Eye (tissue), 1 donor: ENCODE data around the gene DLG1.

Experiments
- DNase-seq: peaks from one replicate; pipeline ENCODE4 v3.0.0-alpha.2; 2015

Gene DLG1

DNA sequence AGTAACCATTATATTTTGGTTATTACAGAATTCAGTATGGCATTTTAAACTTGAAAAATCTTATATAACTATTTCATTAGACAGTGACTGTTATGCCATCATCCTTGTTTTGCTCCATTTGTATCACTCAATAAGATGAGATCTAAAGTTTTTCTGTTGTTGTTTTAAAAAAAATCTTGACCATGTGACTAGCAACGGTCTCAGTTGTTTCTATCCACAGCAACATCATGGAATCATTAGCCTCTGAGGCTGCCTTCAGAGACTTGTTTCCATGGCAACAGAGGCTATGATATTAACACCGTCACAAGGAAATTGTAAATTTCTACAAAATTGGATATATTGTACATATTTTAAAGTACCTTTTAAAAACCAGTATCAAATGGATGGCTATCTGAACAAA lies 129.8 kb downstream of the DLG1 start:
- peak; percentile 77 for DNase-seq

DNA sequence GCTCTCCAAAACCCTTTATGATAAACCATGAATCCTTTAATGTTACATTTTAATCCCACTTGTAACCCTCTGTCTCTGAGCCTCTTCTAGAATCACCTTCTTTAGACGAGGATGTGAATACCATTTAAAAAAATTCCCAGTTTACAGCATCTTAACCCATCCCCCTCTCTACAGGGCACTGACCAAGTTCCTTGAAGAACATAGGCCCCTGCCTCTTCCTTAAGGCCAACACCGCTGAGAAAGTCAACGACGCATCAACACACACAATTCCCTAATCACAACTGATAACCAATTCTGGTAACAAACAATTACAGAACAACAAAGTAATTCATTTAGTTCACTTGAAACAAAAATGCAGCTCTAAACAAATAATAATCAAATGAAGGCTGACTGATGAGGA lies 130.3 kb downstream of the DLG1 start:
- peak; percentile 17 for DNase-seq

DNA sequence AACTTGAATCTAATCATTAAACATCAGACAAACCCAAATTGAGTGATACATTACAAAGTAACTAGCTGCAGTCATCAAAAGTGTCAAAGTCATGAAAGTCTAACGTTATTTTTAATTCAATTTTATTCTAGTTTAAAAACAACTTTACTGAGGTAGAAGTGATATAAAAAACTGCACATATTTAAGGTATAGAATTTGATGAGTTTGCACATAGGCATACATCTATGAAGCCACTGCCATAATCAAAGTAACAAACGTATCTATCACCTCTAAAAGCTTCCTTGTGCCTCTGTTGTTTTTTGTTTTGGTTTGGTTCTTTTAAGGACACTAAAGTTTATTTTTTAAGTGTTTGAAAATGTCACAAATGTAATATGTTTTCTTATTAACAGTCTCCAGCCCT lies 130.9 kb downstream of the DLG1 start:
- no peak for DNase-seq

DNA sequence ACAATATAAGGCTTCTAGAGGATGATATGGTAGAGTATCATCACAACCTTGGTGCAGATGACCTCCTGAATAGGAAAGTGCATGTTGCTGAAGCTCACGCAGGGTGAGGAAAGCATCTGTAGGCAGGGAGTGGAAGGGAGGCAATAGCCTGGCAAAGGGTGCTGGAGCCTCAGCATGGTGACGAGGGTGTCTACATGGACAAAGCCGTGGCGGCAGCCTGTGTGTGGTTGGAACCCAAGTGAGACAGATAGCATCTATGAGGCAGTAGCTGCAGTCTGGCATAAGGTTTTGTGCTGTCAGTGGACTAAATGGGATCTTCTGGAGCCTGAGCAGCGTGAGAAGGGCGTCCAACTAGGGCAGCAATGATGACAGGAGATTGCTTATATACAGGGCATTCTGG lies 132.5 kb downstream of the DLG1 start:
- DNase-seq: no peak

DNA sequence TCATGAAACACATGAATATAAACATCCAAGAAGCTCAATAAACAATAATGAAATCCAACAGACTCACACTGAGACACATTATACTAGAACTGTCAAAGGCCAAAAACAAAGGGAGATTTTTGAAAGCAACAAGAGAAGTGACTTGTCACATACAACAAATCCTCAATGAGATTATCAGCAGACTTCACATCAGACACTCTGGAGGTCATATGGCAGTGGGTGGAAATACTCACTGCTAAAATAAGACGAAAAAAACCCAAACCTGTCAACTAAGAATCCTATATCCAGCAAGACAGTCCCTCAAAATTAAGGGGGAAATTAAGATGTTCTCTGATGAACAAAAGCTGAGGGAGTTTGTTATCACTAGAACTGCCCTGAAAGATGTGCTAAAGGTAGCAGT lies 143.4 kb downstream of the DLG1 start:
- DNase-seq: peak; percentile 12

DNA sequence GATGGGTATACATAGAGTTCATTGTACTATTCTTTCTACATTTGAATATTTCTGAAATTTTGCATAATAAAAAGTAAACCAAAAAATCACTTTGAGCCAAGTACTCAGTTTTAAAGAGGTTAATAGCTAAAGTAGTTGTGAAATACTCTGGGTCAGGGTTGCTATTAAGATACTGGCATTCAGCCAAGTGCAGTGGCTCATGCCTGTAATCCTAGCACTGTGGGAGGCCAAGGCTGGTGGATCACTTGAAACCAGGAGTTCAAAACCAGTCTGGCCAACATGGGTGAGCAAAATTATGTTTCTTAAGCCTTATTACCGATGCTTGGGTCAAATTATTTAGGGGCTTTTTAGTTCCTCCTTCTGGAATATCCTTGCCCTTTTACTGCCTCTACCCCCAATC lies 146.8 kb downstream of the DLG1 start:
- peak; percentile 16 for DNase-seq

DNA sequence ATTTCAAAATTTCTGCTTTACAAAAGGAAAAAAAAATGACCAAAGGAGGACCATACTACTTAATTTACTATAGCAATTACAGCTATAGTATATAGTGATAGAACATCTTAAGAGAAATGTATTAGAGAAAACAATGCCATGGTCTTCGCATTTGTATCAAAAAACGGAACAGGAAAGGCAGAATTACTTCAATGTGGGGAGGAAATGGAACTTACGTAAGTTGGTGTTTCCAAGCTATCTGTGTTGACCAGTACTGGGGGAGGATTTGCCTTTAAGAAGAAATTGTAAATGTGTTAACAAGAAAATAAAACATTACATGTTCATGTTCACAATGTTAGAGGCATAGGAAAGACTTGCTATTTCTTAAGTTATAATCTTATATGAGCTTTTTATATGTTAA lies 148.9 kb downstream of the DLG1 start:
- no peak for DNase-seq

DNA sequence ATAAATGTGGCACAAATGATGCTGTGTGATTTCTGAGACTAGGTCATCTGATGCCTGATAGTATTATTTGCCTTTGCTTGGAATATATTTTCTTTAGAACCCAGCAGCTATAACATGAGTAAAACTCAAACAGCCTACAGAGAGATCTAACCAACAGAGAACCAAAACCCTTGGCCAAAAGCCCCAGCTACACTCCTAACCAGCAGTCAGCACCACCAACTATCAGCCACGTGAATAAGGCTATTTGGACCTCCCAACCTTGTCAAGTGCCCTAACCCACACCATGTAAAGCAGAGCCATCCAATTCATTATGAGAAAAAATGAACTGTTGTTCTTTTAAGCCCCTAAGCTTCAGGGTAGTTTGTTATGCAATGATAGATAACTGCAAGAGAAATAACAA lies 154.2 kb downstream of the DLG1 start:
- no peak for DNase-seq

DNA sequence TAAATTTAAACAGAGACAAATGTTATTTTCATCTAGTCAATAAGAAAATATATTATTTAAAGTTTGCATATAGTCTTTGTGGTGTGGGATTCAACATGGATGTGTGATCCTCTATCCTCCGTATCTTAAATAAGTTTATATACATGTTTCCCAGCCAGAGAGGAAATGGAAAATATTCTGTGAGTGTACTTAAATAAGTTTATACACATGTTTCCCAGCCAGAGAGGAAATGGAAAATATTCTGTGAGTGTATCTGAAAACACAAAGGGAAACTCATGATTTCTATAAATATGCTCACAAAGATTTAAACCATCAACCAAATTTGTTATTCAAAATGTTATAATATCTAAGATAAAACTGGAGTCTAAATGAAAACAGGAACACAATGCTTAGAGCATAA lies 158.8 kb downstream of the DLG1 start:
- no peak for DNase-seq

DNA sequence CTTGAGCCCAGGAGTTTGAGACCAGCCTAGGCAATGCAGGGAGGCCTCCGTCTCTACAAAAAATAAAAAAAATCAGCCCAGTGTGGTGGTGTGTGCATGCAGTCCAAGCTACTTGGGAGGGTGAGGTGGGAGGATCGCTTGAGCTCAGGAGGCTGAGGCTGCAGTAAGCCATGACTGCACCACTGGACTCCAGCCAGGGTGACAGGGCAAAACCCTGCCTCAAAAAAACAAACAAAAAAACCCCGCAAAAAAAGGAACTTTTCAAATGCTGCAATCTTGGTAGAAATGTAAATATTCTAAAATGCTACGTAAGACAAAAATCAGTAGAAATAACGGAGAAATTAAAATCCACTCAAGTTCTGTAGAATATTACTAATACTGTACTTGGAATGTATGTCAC lies 160.7 kb downstream of the DLG1 start:
- DNase-seq: no peak

DNA sequence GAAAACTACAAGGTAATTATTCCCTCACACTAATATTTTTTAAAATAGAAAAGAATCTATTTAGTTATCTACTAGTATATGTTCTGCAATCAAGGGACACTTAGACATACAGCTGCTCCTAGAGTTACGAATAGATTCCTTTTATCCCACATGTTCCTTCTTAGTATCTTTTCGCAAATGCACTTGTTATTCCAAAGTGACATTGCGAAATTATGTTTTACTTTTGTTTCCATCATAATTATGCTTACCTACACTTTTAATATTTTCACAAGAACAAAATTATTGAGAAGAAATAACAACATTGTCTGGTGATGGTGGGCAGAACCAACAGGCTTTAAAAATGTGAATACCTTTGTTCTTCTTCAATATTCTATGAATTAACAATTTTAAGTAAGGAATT lies 161.7 kb downstream of the DLG1 start:
- DNase-seq: no peak

DNA sequence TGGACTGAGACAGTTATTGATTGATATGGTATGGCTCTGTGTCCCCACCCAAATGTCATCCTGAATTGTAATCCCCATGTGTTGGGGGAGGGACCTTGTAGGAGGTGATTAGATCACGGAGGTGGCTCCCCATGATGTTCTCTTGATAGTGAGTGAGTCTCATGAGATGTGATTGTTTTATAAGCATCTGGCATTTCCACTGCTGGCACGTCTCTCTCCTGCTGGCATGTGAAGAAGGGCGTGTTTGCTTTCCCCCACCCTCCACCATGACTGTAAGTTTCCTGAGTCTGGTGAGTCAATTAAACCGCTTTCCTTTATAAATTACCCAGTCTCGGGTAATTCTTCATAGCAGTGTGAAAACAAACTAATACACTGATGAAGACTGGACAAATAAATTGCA lies 163.2 kb downstream of the DLG1 start:
- no peak for DNase-seq

DNA sequence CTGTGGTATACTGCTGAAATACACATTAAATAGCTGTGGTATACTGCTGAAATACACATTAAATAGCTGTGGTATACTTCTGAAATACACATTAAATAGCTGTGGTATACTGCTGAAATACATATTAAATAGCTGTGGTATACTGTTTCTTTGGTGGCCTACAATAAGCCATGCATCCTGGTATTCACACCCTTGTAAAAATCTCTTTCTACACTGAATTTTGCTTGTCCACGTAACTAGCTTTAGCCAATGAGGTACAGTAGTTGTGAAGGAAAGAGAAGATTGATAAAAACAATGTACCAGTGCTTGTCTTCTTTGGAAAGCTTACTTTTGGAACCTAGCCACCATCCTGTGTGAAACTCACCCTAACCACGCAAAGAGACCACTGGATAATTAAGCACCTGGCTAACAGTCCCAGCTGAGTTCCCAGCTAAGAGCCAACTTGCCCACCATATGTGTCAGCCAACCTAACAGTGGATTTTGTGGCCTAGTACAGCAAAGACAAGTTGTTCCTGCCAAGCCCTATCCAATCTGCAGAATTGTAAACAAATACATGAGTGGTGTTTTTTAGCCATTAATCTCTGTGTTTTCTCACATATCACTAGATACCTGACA lies 165.4 kb downstream of the DLG1 start:
- DNase-seq: no peak

DNA sequence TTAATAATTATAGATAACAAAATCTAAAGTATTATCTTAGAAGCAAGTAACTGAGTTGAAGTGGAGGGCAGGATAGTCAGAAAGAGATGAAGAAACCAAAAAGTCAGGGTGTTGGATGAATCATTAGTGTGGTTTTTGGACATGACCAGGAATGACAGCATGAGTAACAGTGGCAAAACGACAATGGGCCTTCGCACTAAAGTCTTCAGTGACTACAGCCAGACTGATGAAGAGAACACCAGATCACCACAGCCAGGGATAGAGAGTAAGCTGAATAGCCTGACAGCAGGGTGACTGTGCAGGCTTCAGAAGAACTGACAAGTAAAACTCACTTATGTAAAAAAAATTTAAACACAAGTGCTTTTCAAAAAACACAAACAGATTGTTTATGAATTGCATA lies 172.8 kb downstream of the DLG1 start:
- DNase-seq: no peak

DNA sequence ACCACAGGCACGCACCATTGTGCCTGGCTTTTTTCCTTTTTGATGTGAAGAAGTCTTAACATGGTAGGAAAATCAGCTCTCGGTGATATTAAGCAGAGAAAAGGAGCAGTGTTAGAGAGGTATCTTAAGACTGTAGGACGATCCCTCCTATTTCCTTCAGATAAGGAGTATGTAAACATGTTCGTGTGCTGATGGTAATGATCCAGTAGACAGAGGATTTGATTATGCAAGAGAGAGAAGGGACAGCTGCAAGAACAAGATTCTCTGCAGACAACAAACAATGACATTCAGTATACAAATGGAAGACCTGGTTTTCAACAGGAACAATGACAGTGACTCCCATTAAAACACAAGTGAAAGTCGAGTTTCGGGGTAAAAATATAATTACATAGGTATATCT lies 173.7 kb downstream of the DLG1 start:
- no peak for DNase-seq

DNA sequence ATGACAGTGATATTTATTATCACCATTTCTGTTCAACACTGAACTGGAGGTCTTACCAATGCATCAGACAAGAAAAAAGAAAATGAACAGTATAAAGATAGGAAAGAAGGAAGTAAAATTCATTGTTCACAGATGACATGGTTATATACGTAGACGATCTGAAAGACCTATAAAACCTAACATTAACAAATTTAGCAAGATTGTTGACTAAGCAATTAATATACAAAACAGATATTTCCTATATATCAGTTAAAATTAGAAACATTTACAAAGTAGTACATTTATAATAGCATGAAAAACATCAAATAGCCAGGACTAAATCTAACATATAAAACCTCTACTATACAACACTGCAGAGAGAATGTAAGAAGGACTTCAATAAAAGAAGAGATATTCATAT lies 176.0 kb downstream of the DLG1 start:
- no peak for DNase-seq

DNA sequence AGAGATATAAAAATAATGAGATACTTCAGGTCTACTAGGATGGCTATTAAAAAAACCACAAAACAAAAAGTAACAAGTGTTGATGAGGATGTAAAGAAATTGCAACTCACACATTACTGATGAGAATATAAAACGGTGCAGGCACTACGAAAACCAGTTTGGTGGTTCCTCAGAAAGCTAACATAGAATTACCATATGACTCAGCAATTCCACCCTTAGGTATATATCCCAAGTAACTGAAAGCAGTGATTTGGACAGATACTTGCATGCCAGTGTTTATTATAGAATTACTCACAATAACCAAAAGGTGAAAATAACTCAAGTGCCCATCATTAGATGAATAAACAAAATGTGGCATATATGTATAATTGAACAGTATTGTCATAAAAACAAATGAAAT lies 181.3 kb downstream of the DLG1 start:
- no peak for DNase-seq

DNA sequence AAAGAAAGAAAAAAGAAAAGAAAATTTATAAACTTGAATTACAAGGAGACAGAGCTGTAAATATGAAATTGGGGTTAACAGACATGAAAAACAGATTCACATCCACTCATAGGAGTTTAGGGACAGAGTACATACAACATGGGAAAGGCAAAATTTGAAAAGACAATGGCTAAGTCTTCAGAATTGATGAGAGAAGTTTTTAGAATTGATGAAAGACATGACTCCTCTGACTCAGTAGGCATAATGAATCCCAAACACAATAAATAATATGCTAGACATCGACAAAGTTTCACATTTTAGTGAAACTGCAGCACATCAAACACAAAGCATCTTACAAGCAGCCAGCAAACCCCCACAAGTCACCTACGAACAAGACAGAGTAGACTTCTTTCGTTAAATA lies 184.4 kb downstream of the DLG1 start:
- DNase-seq: no peak

DNA sequence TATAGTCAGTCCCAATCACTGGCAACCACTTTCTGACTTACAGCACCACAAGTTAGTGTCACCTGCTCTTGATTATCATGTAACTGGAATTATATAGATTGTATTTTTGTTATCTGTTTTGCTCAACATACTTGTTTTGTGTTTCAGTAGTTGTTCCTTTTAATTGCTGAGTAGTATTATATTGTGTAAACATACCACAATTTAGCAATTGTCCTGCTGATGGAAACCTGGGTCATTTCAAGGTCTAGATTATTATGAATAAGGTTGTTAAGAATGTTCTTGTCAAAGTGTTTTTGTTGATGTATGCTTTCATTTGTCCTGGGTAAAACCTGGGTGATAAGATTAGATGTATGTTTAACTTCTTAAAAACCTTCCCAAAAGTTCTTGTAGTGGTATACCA lies 186.7 kb downstream of the DLG1 start:
- no peak for DNase-seq

DNA sequence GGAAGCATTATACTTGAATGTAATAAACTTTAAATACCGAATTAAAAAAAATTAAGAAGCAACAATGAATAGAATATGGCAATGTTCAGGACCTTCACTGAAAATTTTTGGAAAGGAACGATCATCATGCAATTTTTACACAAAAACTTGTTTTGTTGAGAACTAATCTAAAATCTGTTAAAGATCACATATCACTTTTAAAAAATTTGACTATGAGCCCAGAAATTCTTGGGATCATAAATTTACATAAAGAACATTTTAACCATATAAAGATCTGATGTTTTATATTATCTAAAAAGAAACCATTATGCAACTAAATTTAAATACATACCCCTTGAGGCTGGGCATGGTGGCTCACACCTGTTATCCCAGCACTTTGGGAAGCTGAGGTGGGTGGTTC lies 192.6 kb downstream of the DLG1 start:
- no peak for DNase-seq

DNA sequence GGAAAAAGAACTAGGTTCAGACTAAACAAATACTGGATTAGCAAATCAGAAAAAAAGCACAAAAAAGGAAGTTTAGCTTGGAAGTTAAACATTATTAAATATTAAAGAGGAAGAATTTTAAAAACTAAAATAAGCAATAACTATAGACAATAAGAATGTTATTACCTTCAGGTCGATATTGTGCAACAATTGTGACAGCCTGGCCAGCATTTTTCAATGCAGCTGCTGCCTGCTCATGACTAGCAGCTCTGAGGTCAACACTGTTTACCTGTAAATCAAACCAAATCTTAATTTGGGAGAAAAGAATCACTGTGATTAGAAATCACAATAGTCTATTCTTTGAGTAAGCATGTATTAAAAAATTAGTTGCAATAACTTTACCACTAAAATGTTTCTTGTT lies 193.7 kb downstream of the DLG1 start:
- no peak for DNase-seq

DNA sequence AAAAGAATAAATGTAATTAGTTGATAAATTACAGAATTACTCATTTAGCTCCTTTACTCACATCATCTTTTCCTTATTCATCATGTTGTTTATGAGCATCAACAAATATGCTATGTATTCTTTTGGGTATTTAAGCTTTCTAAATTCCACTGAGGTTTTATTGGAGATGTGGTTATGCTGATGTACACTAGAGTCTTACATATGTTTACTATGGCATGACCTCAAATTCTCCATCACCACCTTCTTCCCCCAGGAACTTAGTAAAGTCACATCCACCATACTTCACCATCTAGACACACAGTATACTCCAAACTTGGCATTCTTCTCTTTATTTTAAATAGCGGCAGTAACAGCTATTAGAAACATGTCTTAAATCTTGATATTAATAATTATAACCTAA lies 194.6 kb downstream of the DLG1 start:
- no peak for DNase-seq

DNA sequence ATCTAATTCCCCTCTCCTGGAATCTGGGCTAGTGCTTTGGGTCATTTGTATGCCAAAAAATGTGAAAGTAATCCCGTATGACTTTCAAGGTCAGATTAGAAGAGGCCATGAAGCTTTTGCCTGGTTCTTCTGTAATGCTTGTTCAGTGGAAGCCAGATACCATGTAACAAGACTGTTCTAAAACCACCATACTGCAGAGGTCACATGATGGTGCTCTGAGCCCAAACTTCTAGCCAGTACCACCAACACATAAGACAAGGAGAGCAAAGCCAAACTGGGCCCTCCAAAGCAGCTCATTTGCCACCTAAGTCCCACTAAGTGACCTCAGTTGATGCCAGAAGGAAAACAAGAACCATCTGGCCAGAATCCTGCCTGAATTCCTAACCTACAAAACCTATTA lies 204.5 kb downstream of the DLG1 start:
- DNase-seq: no peak

DNA sequence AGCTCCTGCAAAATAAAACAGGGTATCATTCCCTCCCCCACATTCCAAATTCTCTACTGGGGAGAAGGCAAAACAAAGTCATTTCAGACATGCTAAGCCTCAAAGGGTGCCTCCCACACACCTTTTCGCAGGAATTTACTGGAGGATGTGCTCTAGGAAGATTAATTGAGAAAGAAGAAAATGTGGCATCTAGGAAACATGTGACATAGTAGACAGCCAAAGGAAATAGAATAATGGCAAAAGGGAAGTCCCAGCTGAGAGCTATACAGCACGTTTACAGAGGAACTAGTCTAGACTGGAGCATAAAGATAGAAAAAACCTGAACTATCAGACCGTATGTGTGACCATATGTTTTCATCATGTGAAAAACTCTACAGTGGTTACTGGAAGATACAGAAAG lies 210.0 kb downstream of the DLG1 start:
- DNase-seq: no peak

DNA sequence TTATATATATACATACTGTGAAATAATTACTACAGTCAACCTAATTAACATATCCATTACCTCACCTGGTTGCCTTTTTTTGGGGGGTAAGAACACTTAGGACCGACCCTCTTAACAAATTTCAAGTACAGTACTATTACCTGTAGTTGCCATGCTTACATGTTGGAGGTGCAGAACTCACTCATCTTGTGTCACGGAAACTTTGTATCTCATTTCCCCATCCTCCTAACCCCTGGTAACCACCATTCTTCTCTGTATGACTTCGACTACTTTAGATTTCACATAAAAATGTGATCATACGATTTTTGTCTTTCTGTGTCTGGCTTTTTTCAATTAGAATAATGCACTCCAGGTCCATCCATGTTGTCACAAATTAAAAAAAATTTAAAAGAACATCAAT lies 213.3 kb downstream of the DLG1 start:
- no peak for DNase-seq

DNA sequence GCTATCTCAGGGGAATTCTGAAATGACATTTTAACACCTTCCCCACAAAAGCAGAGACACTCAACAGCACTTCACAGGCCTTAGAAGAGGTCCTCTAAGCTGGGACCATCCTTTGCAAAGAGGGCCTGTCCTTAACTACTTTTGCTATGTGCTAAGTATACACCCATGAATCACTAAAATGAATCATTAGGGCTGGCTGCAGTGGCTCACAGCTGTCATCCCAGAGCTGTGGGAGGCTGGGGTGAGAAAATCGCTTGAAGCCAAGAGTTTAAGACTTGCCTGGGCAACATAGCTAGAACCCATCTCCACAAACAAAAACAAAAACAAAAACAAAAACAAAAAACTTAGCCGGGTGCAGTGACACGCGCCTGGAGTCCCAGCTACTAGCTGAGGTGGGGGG lies 214.9 kb downstream of the DLG1 start:
- no peak for DNase-seq
